Forelimb muscle (tissue), 1 donor: ENCODE results near the gene ATP11B. TPM values are rescaled to one million over a fixed set of nuclear protein-coding genes. Genes with fewer than 3 reads are reported as not detected.

ENCODE experiments used
- DNase-seq: peaks from one replicate; pipeline ENCODE4 v3.0.0-alpha.2; 2013; ENCODE audit warnings: low read depth
- polyA plus RNA-seq: library from polyadenylated mRNA; unstranded; fragments of 120-200 nt; gene quantifications from one replicate; pipeline ENCODE4 v1.2.1, GENCODE V29; 2013; ENCODE audit not compliant: insufficient read length

ATP11B gene
- polyA plus RNA-seq, 1 donor, result 45.1 TPM

GRCh38 chr3:182949688-182950087 is 156.4 kb downstream of the ATP11B start:
- DNase-seq, result no peak

GRCh38 chr3:182954553-182955235 is 161.4 kb downstream of the ATP11B start:
- no peak for DNase-seq

GRCh38 chr3:182957226-182957625 is 163.9 kb downstream of the ATP11B start:
- no peak for DNase-seq

- DNase-seq, result no peak
Observed at GRCh38 chr3:182957676-182958266, 164.5 kb downstream of the ATP11B start.

- no peak for DNase-seq
Observed at GRCh38 chr3:182959474-182960350, 166.4 kb downstream of the ATP11B start.

GRCh38 chr3:182962166-182962565 is 168.9 kb downstream of the ATP11B start:
- DNase-seq, result no peak

- no peak for DNase-seq
Observed at GRCh38 chr3:182964179-182964578, 170.9 kb downstream of the ATP11B start.

- DNase-seq, result no peak
Observed at GRCh38 chr3:182965861-182966366, 172.6 kb downstream of the ATP11B start.

GRCh38 chr3:182967218-182968204 is 174.2 kb downstream of the ATP11B start:
- DNase-seq, result no peak

- no peak for DNase-seq
Observed at GRCh38 chr3:182969277-182969676, 176.0 kb downstream of the ATP11B start.

GRCh38 chr3:182969853-182970252 is 176.5 kb downstream of the ATP11B start:
- DNase-seq, result no peak

GRCh38 chr3:182970811-182971418 is 177.6 kb downstream of the ATP11B start:
- no peak for DNase-seq

Other genes starting within 250 kb of the ATP11B start
- gene DCUN1D1, start 187.0 kb downstream of the ATP11B start, polyA plus RNA-seq, result 32.3 TPM